A549 (cell line): ENCODE data around the gene SATL1.

Experiments
- CBX2 ChIP-seq: fragments of 200-600 bp; sonication (generic); IDR thresholded peaks from 2 replicates; pipeline ENCODE4 v1.6.1; 2016; ENCODE audit warnings: low read depth, mild to moderate bottlenecking, borderline replicate concordance
- CEBPB ChIP-seq, 2 experiments: fragments of >200 bp in 1 of 2; sonication (Bioruptor Twin) in 1 of 2; formaldehyde crosslinking in 1 of 2; IDR thresholded peaks; 2 replicates each; pipeline ENCODE4 v1.6.1; 2012 to 2016
- CHD2 ChIP-seq: fragments of 150-350 bp; IDR thresholded peaks from 2 replicates; pipeline ENCODE4 v1.6.1; 2014; ENCODE audit warnings: low read length; ENCODE audit not compliant: partially characterized antibody
- HOXB5 ChIP-seq: fragments of 250-450 bp; sonication (Bioruptor Pico); IDR thresholded peaks from 2 replicates; pipeline ENCODE4 v1.5.0; 2020; ENCODE audit warnings: mild to moderate bottlenecking, moderate library complexity
- POLR2A ChIP-seq: IDR thresholded peaks from 2 replicates; pipeline ENCODE4 v1.6.1; 2012; ENCODE audit warnings: mild to moderate bottlenecking, low read length
- RAD21 ChIP-seq, 2 experiments: fragments of >200 bp in 1 of 2; sonication (Bioruptor Twin) in 1 of 2; formaldehyde crosslinking in 1 of 2; IDR thresholded peaks in 1 of 2; conservative IDR thresholded peaks in 1 of 2; 2 replicates in 1 of 2; 3 replicates in 1 of 2; pipeline ENCODE4 v1.6.1; 2012 to 2018; ENCODE audit warnings: inconsistent platforms in 1 of 2
- ZFP36 ChIP-seq: fragments of 450-650 bp; IDR thresholded peaks from 2 replicates; pipeline ENCODE4 v1.6.1; 2014; ENCODE audit warnings: borderline replicate concordance; ENCODE audit not compliant: partially characterized antibody
- TF ChIP-seq, protein P1 (sequence below): fragments of >200 bp; sonication (Bioruptor Twin); formaldehyde crosslinking; IDR thresholded peaks from 3 replicates; pipeline ENCODE4 v1.5.1; 2016
- TF ChIP-seq, protein P2 (sequence below): fragments of 450-650 bp; IDR thresholded peaks from 2 replicates; pipeline ENCODE4 v1.6.1; 2014; ENCODE audit warnings: antibody characterized with exemption
- TF ChIP-seq, protein P3 (sequence below): IDR thresholded peaks from 2 replicates; pipeline ENCODE4 v1.6.1; 2012

DNA sequence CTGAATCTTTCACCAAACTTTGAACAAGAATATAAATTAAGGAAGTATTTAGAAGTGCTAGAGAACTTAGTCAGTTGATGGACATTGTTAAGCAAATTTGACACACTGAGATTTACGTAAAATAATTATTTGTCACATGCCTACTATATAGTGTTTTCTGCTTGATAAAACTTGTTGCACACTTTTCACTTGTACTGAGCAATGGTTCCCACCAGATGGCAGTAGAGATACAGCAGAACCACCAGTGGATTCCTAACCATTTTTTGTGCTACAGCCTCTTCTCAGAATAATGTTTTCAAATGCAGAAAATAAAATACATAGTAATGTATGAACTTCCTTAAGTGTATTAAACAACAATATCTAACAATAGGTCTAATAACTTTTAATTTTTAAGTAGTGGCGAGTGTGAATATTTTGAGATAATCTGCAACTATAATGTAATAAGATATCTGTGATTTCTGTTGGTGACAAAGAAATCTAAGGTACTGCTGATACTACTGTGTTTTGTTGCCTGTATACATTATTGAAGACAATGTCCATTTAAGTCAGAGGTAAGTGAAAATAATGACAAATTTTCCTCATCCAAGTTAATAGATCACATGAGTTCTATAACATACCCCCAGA, 158.7 kb downstream of the SATL1 start:
- TF ChIP-seq CEBPB (IDR thresholded peaks at IDR 0.05) (no peak), RAD21 (conservative IDR thresholded peaks at IDR 0.05 in 1 of 2, IDR thresholded peaks at IDR 0.05 in 1 of 2) (peak; percentile 52 to 53; a peak in 4 of 5 replicates), CBX2 (no peak), HOXB5 (CRISPR knock-in tag) (no peak), POLR2A (no peak), CHD2 (no peak), ZFP36 (no peak)
- TF ChIP-seq, protein P1, sequence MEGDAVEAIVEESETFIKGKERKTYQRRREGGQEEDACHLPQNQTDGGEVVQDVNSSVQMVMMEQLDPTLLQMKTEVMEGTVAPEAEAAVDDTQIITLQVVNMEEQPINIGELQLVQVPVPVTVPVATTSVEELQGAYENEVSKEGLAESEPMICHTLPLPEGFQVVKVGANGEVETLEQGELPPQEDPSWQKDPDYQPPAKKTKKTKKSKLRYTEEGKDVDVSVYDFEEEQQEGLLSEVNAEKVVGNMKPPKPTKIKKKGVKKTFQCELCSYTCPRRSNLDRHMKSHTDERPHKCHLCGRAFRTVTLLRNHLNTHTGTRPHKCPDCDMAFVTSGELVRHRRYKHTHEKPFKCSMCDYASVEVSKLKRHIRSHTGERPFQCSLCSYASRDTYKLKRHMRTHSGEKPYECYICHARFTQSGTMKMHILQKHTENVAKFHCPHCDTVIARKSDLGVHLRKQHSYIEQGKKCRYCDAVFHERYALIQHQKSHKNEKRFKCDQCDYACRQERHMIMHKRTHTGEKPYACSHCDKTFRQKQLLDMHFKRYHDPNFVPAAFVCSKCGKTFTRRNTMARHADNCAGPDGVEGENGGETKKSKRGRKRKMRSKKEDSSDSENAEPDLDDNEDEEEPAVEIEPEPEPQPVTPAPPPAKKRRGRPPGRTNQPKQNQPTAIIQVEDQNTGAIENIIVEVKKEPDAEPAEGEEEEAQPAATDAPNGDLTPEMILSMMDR, result peak; percentile 61
- TF ChIP-seq, protein P2, sequence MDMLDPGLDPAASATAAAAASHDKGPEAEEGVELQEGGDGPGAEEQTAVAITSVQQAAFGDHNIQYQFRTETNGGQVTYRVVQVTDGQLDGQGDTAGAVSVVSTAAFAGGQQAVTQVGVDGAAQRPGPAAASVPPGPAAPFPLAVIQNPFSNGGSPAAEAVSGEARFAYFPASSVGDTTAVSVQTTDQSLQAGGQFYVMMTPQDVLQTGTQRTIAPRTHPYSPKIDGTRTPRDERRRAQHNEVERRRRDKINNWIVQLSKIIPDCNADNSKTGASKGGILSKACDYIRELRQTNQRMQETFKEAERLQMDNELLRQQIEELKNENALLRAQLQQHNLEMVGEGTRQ, result no peak
- TF ChIP-seq, protein P3, sequence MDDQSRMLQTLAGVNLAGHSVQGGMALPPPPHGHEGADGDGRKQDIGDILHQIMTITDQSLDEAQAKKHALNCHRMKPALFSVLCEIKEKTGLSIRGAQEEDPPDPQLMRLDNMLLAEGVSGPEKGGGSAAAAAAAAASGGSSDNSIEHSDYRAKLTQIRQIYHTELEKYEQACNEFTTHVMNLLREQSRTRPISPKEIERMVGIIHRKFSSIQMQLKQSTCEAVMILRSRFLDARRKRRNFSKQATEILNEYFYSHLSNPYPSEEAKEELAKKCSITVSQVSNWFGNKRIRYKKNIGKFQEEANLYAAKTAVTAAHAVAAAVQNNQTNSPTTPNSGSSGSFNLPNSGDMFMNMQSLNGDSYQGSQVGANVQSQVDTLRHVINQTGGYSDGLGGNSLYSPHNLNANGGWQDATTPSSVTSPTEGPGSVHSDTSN, result no peak
